Gastrocnemius medialis (tissue), 4 donors: ENCODE results near the gene HBQ1.

Source experiments
- POLR2A ChIP-seq, 2 donors: fragments of 450-650 bp; IDR thresholded peaks; one replicate each; pipeline ENCODE4 v1.6.1; 2017; ENCODE audit warnings: antibody characterized with exemption in 2 of 2, mild to moderate bottlenecking in 2 of 2, moderate library complexity in 2 of 2
- TF ChIP-seq, protein P1 (sequence below), 5 experiments: fragments of 450-650 bp in 3 of 5; fragments of 200-600 bp in 2 of 5; sonication (generic) in 2 of 5; IDR thresholded peaks in 4 of 5; conservative IDR thresholded peaks in 1 of 5; 1 replicate in 4 of 5; 2 replicates in 1 of 5; pipeline ENCODE4 v1.5.1; 2016 to 2019; ENCODE audit warnings: antibody characterized with exemption in 5 of 5, mild to moderate bottlenecking in 3 of 5, moderate library complexity in 3 of 5

DNA sequence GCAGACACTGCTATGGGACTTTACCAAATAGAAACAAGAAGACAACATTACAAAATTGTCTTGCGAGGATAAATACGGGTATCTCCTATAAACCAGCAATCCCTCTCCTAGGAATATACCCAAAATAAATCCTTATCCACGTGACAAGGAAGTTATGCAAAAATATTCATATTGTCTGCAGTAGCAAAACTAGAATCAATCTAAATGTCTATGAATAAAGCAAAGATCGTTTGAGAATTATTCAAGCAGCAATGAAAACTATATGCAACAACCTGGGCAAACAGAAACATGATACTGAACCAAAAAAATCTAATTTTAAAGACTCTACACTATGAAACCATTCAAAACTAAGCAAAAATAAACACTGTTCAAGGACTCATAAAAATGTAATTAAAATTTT, 39.8 kb downstream of the HBQ1 start:
- TF ChIP-seq POLR2A (IDR thresholded peaks at IDR 0.05): no peak
- TF ChIP-seq, protein P1, sequence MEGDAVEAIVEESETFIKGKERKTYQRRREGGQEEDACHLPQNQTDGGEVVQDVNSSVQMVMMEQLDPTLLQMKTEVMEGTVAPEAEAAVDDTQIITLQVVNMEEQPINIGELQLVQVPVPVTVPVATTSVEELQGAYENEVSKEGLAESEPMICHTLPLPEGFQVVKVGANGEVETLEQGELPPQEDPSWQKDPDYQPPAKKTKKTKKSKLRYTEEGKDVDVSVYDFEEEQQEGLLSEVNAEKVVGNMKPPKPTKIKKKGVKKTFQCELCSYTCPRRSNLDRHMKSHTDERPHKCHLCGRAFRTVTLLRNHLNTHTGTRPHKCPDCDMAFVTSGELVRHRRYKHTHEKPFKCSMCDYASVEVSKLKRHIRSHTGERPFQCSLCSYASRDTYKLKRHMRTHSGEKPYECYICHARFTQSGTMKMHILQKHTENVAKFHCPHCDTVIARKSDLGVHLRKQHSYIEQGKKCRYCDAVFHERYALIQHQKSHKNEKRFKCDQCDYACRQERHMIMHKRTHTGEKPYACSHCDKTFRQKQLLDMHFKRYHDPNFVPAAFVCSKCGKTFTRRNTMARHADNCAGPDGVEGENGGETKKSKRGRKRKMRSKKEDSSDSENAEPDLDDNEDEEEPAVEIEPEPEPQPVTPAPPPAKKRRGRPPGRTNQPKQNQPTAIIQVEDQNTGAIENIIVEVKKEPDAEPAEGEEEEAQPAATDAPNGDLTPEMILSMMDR (IDR thresholded peaks at IDR 0.05 in 4 of 5, conservative IDR thresholded peaks at IDR 0.05 in 1 of 5): no peak
